Tibial artery (tissue), 4 donors: ENCODE results near the gene GRPEL1.
"Not testable (repeated sequence)": the region's sequence is repeated elsewhere in the genome, so short reads cannot be mapped to it uniquely, and the experiment has no call there.

ENCODE experiments used
- DNase-seq, 2 donors: peaks; one replicate each; pipeline ENCODE4 v3.0.0-alpha.2; 2019
- H3K27ac ChIP-seq, 2 donors: fragments of 200-600 bp; sonication (generic) in 1 of 2; 1 replicate in 1 of 2; 2 replicates in 1 of 2; pipeline ENCODE4 v1.5.1; 2018 to 2019; ENCODE audit warnings: mild to moderate bottlenecking in 1 of 2
- H3K27me3 ChIP-seq, 2 donors: fragments of 200-600 bp; sonication (generic) in 1 of 2; one replicate each; pipeline versions ENCODE4 v1.5.1 to v1.6.0; 2016 to 2019
- H3K36me3 ChIP-seq, 3 donors: fragments of 200-600 bp; sonication (generic) in 2 of 3; one replicate each; pipeline ENCODE4 v1.5.1; 2016 to 2019; ENCODE audit warnings: mild to moderate bottlenecking in 2 of 3
- H3K4me1 ChIP-seq, 4 donors: fragments of 200-600 bp; sonication (generic) in 2 of 4; 1 replicate in 3 of 4; 2 replicates in 1 of 4; pipeline ENCODE4 v1.5.1; 2016 to 2019
- H3K4me3 ChIP-seq, 2 donors: fragments of 200-600 bp; sonication (generic) in 1 of 2; 1 replicate in 1 of 2; 2 replicates in 1 of 2; pipeline ENCODE4 v1.5.1; 2018 to 2019; ENCODE audit warnings: mild to moderate bottlenecking in 2 of 2
- H3K9me3 ChIP-seq, 3 donors: fragments of 200-600 bp; sonication (generic) in 1 of 3; one replicate each; pipeline ENCODE4 v1.5.1; 2016 to 2019
- intact Hi-C: fragments of 100-400 bp; cut with DNase I; formaldehyde crosslinking; loops from one replicate; pipeline ENCODE4 v1.15.0; 2023; ENCODE audit warnings: low total_unique reads
- TF ChIP-seq, protein P1 (sequence below), 2 experiments: fragments of 200-600 bp in 1 of 2; fragments of 450-650 bp in 1 of 2; IDR thresholded peaks; one replicate each; pipeline ENCODE4 v1.5.1; 2017 to 2019; ENCODE audit warnings: antibody characterized with exemption in 2 of 2, mild to moderate bottlenecking in 1 of 2, moderate library complexity in 1 of 2

The GRPEL1 gene

DNA sequence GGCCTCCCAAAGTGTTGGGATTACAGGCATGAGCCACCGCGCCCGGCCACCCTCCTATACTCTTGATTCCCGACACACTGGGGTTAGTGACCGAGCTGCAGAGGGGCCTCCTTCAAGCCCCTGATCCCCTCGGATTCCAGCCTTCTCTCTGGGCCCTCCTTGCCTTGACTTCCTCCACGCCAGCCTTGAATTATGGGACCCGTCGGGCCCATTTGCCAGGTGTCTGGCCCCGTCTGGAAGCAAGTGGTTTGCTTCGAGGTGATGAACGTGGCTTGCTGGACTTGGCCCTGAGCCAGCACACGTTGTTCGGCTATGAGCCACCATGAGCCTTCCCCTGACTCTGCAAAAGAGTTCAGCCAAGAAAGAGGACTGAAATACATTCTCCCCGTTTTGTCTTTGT is 37.4 kb upstream of the GRPEL1 start:
- DNase-seq = peak in 1 of 2 donors; percentile 55
- intact Hi-C loops = no loop called here

DNA sequence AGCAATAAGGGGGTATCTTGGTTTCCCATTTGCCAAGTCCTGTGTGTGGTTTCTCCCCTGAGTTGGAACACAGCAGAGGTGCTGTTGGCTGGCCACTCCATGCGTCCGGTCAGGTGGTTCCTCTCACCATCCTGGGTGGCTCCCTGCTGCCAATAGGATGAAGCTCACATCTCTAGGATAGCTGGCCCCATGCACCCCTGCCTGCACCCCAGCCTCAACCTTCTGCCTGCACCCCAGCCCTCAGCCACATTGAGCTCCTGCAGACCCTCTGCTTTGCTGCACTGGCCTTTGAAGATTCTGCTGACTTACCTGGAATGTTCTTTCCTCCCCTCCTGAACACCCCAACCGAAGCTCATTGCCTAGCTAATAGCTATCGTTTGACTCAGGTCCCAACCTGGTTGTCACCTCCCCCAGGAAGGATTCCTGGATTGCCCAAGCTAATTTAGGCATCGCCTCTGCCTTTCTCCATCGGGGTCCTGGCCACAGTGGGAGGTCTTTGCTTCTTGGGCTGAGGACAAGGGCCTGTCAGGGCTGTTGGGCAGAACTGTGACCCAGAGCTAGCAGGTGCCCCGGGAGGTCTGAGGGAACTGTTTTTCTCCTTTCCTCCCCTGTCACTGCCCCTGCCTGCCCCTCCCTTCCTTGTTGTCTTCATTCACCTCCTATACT is 36.6 kb upstream of the GRPEL1 start:
- Histone ChIP-seq H3K27ac (peak overlapping the region; percentile 88 to 92), H3K4me1 (peaks cover 0 to 33% (median 22%) of the 10 kb centered on the region in 4 donors), H3K4me3 (no peak overlapping the region), H3K9me3 (no peaks in the 10 kb centered on the region), H3K27me3 (no peaks in the 10 kb centered on the region), H3K36me3 (no peaks in the 10 kb centered on the region)
- DNase-seq = peak in 1 of 2 donors; percentile 56
- intact Hi-C loops = no loop called here
- TF ChIP-seq, protein P1, sequence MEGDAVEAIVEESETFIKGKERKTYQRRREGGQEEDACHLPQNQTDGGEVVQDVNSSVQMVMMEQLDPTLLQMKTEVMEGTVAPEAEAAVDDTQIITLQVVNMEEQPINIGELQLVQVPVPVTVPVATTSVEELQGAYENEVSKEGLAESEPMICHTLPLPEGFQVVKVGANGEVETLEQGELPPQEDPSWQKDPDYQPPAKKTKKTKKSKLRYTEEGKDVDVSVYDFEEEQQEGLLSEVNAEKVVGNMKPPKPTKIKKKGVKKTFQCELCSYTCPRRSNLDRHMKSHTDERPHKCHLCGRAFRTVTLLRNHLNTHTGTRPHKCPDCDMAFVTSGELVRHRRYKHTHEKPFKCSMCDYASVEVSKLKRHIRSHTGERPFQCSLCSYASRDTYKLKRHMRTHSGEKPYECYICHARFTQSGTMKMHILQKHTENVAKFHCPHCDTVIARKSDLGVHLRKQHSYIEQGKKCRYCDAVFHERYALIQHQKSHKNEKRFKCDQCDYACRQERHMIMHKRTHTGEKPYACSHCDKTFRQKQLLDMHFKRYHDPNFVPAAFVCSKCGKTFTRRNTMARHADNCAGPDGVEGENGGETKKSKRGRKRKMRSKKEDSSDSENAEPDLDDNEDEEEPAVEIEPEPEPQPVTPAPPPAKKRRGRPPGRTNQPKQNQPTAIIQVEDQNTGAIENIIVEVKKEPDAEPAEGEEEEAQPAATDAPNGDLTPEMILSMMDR (IDR thresholded peaks at IDR 0.05) = no peak

More for the DNA sequence above, 37.4 kb upstream of the GRPEL1 start:
- H3K36me3 ChIP-seq = no peaks in the 10 kb centered on the region
- H3K9me3 ChIP-seq = no peaks in the 10 kb centered on the region
- H3K4me3 ChIP-seq = no peak overlapping the region
- no peaks in the 10 kb centered on the region for H3K27me3 ChIP-seq
- TF ChIP-seq, protein P1 (IDR thresholded peaks at IDR 0.05) = no peak
- H3K4me1 ChIP-seq = peaks cover 0 to 33% (median 22%) of the 10 kb centered on the region in 4 donors
- no peak overlapping the region for H3K27ac ChIP-seq

DNA sequence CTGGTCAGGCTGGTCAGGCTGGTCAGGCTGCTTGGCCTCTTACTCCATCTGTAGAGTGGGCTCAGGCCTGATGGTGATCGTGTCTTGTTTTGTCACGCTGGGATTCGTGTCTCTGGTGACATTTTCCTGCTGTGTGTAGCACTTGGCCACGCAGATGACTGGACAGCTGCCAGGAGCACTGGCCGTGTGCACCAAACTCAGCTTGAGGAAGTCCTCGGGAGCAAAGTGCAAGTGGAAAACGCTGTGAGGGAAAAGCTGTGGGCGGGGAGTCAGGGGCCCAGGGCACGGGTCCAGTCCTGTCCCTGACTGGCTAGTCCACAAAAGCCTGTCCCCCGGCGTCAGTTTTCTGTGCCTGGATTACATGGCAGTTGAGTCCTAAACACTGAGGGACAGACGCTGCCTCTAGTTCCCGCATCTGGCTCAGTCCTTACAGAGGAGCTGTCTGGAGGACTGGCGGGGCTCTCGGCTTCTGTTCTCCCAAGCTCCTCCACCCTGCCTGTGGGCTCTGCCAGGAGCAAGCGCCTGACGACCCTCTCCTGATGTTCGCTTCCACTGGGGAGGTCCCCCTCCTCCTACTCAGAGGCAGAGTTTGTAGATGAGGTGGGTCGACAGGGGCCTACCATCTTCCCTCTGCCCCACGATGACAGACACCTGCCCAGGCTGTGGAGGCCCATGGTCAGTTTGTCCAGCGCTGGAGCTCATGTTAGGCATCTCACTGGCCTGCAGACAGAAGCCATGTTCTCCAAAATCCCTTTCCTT is 35.9 kb upstream of the GRPEL1 start:
- TF ChIP-seq, protein P1 (IDR thresholded peaks at IDR 0.05) = no peak
- Histone ChIP-seq H3K4me1 (peaks cover 0 to 33% (median 22%) of the 10 kb centered on the region in 4 donors), H3K27me3 (no peaks in the 10 kb centered on the region), H3K27ac (peak overlapping the region; percentile 88 to 92), H3K9me3 (no peaks in the 10 kb centered on the region), H3K36me3 (no peaks in the 10 kb centered on the region), H3K4me3 (peak overlapping the region; percentile 69 to 82)
- DNase-seq = peak; percentile 76 to 92
- intact Hi-C loops = no loop called here

DNA sequence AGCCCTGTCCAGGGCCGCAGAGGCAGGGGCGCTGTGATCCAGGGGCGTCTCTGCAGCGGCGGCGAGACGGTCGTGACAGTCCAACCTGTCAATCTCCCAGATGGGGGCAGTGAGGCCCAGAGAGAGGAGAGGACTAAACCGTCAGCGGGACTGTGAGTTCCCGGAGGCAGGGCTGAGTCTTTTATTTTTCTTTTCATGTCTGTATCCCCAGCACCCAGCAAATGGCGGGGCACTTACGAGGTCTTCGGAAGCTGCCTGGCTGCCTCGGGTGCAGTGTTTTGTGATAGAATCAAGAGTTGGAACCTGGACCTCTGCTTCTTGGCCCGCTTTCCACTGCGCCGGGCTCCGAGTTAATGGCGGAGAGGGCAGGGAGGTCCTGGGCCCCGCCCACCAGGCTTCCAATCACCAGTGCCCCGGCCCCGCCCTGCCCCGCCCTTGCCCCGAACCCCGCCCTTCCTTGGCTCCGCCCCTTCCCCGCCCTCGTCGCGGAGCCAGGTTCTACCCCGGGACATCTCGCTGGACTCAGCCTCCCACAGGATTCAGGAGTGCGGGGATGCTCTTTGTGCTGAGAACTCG is 35.3 kb upstream of the GRPEL1 start:
- TF ChIP-seq, protein P1 (IDR thresholded peaks at IDR 0.05) = no peak
- peak; percentile 94 to 96 for DNase-seq
- intact Hi-C loops = no loop called here
- H3K4me1 ChIP-seq = peaks cover 0 to 33% (median 22%) of the 10 kb centered on the region in 4 donors
- peak overlapping the region; percentile 88 to 92 for H3K27ac ChIP-seq
- no peaks in the 10 kb centered on the region for H3K9me3 ChIP-seq
- H3K36me3 ChIP-seq = no peaks in the 10 kb centered on the region
- H3K27me3 ChIP-seq = no peaks in the 10 kb centered on the region
- H3K4me3 ChIP-seq = peak overlapping the region; percentile 69 to 82

DNA sequence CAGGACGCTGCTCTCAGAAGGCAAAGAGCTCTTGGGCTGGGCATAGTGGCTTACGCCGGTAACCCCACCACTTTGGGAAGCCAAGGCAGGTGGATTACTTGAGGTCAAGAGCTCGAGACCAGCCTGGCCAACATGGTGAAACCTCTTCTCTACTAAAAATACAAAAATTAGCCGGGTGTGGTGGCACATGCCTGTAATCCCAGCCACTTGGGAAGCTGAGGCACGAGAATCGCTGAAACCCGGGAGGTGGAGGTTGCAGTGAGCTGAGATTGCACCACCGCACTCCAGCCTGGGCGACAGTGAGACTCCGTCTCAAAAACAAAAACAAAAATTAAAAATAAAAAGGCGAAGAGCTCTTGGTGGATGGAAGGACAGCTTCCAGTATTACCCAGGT is 34.6 kb upstream of the GRPEL1 start:
- peak overlapping the region; percentile 88 to 92 for H3K27ac ChIP-seq
- peaks cover 0 to 33% (median 22%) of the 10 kb centered on the region in 4 donors for H3K4me1 ChIP-seq
- DNase-seq, intact Hi-C loops, H3K27me3 ChIP-seq, H3K36me3 ChIP-seq, H3K9me3 ChIP-seq: not testable (repeated sequence)
- H3K4me3 ChIP-seq = peak overlapping the region; percentile 69 to 82
